GM12878 (cell line): ENCODE data around the gene DPY19L1.

Source experiments
- SPI1 ChIP-seq: IDR thresholded peaks from 2 replicates; pipeline ENCODE4 v1.6.1; 2011; ENCODE audit warnings: low read depth, mild to moderate bottlenecking, low read length, moderate library complexity, borderline replicate concordance; ENCODE audit not compliant: insufficient read depth
- ZNF24 ChIP-seq: fragments of 450-650 bp; IDR thresholded peaks from 2 replicates; pipeline ENCODE4 v1.6.1; 2017; ENCODE audit warnings: antibody characterized with exemption, mild to moderate bottlenecking

DNA sequence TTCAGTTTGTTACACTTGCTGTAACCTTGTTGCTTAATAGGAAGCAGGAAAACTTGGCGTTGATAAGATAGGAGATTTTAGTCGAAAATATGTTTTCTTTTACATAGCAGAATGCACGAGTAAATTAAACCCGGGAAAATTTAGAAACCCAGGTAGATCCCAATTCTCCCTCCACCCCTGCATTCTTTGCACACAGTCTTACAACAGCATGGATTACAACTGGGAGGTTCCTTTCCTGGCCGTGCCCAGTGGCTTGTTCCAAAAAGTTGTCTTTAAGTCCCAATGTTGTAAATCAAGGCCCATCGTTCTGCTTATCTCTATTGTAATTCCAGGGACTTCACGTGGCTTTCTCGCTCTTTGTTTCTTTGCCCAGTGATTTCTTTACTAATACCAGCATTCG, 1.1 kb upstream of the DPY19L1 start:
- TF ChIP-seq SPI1 = no peak
- no peak for TF ChIP-seq ZNF24
